HEK293 (cell line): Measurements from ENCODE around the gene SZT2.

Source experiments
- ZBTB20 ChIP-seq: fragments of 450-650 bp; formaldehyde crosslinking; IDR thresholded peaks from 2 replicates; pipeline ENCODE4 v1.5.1; 2016; ENCODE audit warnings: missing biosample characterization, missing genetic modification characterization
- ZNF777 ChIP-seq: fragments of 450-650 bp; formaldehyde crosslinking; IDR thresholded peaks from 2 replicates; pipeline ENCODE4 v1.5.1; 2017; ENCODE audit warnings: missing biosample characterization, missing genetic modification characterization, borderline replicate concordance
- TF ChIP-seq, protein P1 (sequence below): fragments of 450-650 bp; formaldehyde crosslinking; IDR thresholded peaks from 2 replicates; pipeline ENCODE4 v1.5.1; 2016; ENCODE audit warnings: missing biosample characterization, missing genetic modification characterization

DNA sequence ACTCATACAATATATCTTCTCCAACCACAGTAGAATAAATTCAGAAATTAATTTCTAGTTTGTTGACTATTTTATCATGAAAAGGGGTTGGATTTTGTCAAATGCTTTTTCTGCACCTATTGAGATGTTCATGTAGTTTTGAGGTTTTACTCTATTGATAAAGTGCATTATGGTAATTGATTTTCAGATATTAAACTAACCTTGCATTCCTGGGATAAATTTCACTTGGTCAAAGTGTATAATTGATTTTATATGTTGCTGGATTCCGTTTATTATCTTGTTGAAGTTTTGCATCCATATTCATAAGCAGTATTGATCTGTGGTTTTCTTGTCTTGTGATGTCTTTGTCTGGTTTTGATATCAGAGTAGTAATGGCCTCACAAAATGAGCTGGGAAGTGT lies 98.5 kb downstream of the SZT2 start:
- TF ChIP-seq ZBTB20 (tag by site-specific recombination), result no peak
- TF ChIP-seq, protein P1, sequence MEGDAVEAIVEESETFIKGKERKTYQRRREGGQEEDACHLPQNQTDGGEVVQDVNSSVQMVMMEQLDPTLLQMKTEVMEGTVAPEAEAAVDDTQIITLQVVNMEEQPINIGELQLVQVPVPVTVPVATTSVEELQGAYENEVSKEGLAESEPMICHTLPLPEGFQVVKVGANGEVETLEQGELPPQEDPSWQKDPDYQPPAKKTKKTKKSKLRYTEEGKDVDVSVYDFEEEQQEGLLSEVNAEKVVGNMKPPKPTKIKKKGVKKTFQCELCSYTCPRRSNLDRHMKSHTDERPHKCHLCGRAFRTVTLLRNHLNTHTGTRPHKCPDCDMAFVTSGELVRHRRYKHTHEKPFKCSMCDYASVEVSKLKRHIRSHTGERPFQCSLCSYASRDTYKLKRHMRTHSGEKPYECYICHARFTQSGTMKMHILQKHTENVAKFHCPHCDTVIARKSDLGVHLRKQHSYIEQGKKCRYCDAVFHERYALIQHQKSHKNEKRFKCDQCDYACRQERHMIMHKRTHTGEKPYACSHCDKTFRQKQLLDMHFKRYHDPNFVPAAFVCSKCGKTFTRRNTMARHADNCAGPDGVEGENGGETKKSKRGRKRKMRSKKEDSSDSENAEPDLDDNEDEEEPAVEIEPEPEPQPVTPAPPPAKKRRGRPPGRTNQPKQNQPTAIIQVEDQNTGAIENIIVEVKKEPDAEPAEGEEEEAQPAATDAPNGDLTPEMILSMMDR (tag by site-specific recombination), result no peak
- no peak for TF ChIP-seq ZNF777 (tag by site-specific recombination)
